OCI-LY1 (cell line): ENCODE measurements around the gene DUS3L.

Experiments
- H2AFZ ChIP-seq: fragments of 200-600 bp; sonication (generic), shearing (Covaris generic); 2 replicates; pipeline ENCODE4 v1.6.0; 2014; ENCODE audit warnings: antibody characterized with exemption, mild to moderate bottlenecking, low read length
- H3F3A ChIP-seq: fragments of 200-600 bp; sonication (generic), shearing (Covaris generic); 2 replicates; pipeline ENCODE4 v1.6.0; 2014; ENCODE audit warnings: mild to moderate bottlenecking, antibody characterized with exemption, low read length, moderate library complexity; ENCODE audit not compliant: insufficient read depth
- H3K27ac ChIP-seq: fragments of 200-600 bp; sonication (generic); 2 replicates; pipeline ENCODE4 v1.5.1; 2014; ENCODE audit warnings: low read length, mixed run types, mild to moderate bottlenecking, low read depth; ENCODE audit not compliant: poor library complexity, severe bottlenecking
- H3K27me3 ChIP-seq: fragments of 200-600 bp; sonication (generic); 2 replicates; pipeline ENCODE4 v1.6.0; 2014; ENCODE audit warnings: antibody characterized with exemption, mild to moderate bottlenecking, low read length, moderate library complexity; ENCODE audit not compliant: insufficient read depth
- H3K36me3 ChIP-seq: fragments of 200-600 bp; sonication (generic); 2 replicates; pipeline ENCODE4 v1.6.1; 2014; ENCODE audit warnings: mild to moderate bottlenecking, antibody characterized with exemption, low read length, moderate library complexity, mixed read lengths; ENCODE audit not compliant: insufficient read depth
- H3K4me1 ChIP-seq: fragments of 200-600 bp; sonication (generic); 2 replicates; pipeline ENCODE4 v1.5.1; 2014; ENCODE audit warnings: mild to moderate bottlenecking, low read length, moderate library complexity; ENCODE audit not compliant: insufficient read depth, severe bottlenecking
- H3K4me2 ChIP-seq: fragments of 200-600 bp; sonication (generic), shearing (Covaris generic); 2 replicates; pipeline ENCODE4 v1.6.1; 2014; ENCODE audit warnings: low read length
- H3K4me3 ChIP-seq: fragments of 200-600 bp; sonication (generic); 2 replicates; pipeline ENCODE4 v1.5.1; 2014; ENCODE audit warnings: low read length, low read depth, mild to moderate bottlenecking, mixed read lengths; ENCODE audit not compliant: poor library complexity, severe bottlenecking
- H3K79me2 ChIP-seq: fragments of 200-600 bp; shearing (Covaris generic); 2 replicates; pipeline ENCODE4 v1.6.1; 2016; ENCODE audit warnings: mixed run types, low read length, mixed read lengths; ENCODE audit not compliant: insufficient read depth
- H3K9ac ChIP-seq: fragments of 200-600 bp; sonication (generic), shearing (Covaris generic); 2 replicates; pipeline ENCODE4 v1.6.1; 2014; ENCODE audit warnings: mild to moderate bottlenecking, low read length, mixed read lengths
- H3K9me2 ChIP-seq: fragments of 200-600 bp; sonication (generic), shearing (Covaris generic); 2 replicates; pipeline ENCODE4 v1.6.1; 2014; ENCODE audit warnings: low read depth, mild to moderate bottlenecking, low read length, mixed read lengths
- H3K9me3 ChIP-seq: fragments of 200-600 bp; shearing (Covaris generic); 2 replicates; pipeline ENCODE4 v1.6.1; 2014; ENCODE audit warnings: low read length, mixed read lengths
- H4K20me1 ChIP-seq: fragments of 200-600 bp; sonication (generic), shearing (Covaris generic); 2 replicates; pipeline ENCODE4 v1.6.0; 2016; ENCODE audit warnings: mild to moderate bottlenecking, low read length; ENCODE audit not compliant: insufficient read depth
- EZH2 ChIP-seq: fragments of 200-600 bp; sonication (generic), shearing (Covaris generic); IDR thresholded peaks from 2 replicates; pipeline ENCODE4 v1.8.0; 2017; ENCODE audit warnings: borderline replicate concordance, mixed run types, mild to moderate bottlenecking, antibody characterized with exemption, low read length, moderate library complexity, mixed read lengths
- TF ChIP-seq, protein P1 (sequence below): fragments of 200-600 bp; sonication (generic), shearing (Covaris generic); IDR thresholded peaks from 2 replicates; pipeline ENCODE4 v1.5.1; 2017; ENCODE audit warnings: mild to moderate bottlenecking, antibody characterized with exemption, low read length, moderate library complexity, mixed read lengths

The DUS3L gene

DNA sequence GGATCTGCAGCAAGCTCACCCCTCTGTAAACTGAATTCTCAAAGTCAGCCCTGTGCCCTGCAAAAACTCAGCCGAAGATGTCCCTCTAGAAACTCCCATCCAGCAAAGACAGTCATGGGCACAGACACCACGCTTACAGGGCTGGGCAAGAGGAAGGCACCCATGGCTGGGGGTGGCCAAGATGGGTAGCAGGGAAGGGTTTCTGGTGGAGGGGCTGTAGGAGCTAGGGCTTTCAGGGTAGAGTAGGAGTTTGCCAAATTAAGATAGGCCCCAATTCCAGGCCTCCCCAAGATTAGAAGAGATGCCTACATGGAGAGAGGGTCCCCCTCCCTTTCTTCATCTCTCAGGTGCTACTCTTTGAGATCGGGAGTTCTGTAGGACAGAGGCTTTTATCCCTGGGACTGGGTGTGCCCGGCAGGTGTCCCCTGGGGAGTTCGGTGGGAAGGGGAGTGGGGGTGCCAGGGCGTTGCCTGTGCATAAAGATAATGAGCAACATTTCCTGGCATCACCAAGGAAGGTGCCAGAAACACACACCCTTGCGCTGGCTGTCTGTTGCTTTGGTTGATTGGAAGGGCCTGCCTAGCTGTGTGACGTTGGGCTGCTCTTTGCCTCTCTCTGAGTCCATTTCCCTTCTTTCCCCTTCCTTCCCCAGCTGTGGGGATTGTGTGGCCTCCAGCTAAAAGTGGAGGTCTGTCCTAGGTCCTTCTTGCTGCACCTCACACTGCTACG lies 23.3 kb upstream of the DUS3L start:
- Histone ChIP-seq H3K9me3 (no peaks in the 10 kb centered on the region), H3K4me3 (no peak overlapping the region), H3K27me3 (peaks cover 6% of the 10 kb centered on the region; the same call in 1 of the 2 replicates), H3K27ac (no peak overlapping the region), H3K4me2 (no peak overlapping the region), H3K36me3 (no peaks in the 10 kb centered on the region), H3K4me1 (no peaks in the 10 kb centered on the region), H3F3A (no peaks in the 10 kb centered on the region), H2AFZ (no peak overlapping the region), H4K20me1 (no peaks in the 10 kb centered on the region), H3K9me2 (no peaks in the 10 kb centered on the region), H3K9ac (no peak overlapping the region), H3K79me2 (no peaks in the 10 kb centered on the region)
- no peak for TF ChIP-seq EZH2
- TF ChIP-seq, protein P1, sequence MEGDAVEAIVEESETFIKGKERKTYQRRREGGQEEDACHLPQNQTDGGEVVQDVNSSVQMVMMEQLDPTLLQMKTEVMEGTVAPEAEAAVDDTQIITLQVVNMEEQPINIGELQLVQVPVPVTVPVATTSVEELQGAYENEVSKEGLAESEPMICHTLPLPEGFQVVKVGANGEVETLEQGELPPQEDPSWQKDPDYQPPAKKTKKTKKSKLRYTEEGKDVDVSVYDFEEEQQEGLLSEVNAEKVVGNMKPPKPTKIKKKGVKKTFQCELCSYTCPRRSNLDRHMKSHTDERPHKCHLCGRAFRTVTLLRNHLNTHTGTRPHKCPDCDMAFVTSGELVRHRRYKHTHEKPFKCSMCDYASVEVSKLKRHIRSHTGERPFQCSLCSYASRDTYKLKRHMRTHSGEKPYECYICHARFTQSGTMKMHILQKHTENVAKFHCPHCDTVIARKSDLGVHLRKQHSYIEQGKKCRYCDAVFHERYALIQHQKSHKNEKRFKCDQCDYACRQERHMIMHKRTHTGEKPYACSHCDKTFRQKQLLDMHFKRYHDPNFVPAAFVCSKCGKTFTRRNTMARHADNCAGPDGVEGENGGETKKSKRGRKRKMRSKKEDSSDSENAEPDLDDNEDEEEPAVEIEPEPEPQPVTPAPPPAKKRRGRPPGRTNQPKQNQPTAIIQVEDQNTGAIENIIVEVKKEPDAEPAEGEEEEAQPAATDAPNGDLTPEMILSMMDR = no peak

DNA sequence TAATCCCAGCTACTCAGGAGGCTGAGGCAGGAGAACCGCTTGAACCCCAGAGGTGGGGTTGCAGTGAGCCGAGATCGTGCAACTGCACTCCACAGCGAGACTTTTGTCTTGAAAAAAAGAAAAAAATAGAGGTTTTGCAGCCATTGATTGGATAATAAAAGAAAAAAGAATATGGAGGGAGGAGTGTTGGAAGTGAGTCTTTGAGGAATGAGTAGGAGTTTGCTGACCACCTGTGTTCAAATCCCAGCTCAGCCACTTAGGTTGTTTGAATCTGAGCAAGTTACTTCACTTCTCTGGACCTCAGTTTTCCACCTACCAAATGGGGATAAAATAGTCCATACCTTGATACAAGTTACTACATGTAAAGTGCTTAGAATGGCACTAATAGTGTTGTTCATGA lies 20.2 kb upstream of the DUS3L start:
- Histone ChIP-seq H3K4me3 (no peak overlapping the region), H3K27me3 (peaks cover 6% of the 10 kb centered on the region; the same call in 1 of the 2 replicates), H3K79me2 (no peaks in the 10 kb centered on the region), H4K20me1 (no peaks in the 10 kb centered on the region), H3F3A (no peaks in the 10 kb centered on the region), H3K27ac (no peak overlapping the region), H3K36me3 (no peaks in the 10 kb centered on the region), H3K9me3 (no peaks in the 10 kb centered on the region), H3K9me2 (no peaks in the 10 kb centered on the region), H3K9ac (no peak overlapping the region), H2AFZ (no peak overlapping the region), H3K4me2 (no peak overlapping the region), H3K4me1 (no peaks in the 10 kb centered on the region)
- TF ChIP-seq EZH2 = no peak
- TF ChIP-seq, protein P1 = no peak

GRCh38 chr19:5809469-5809868 lies 18.5 kb upstream of the DUS3L start:
- H3K9ac ChIP-seq = no peak overlapping the region
- H2AFZ ChIP-seq = no peak overlapping the region
- H3K4me3 ChIP-seq = no peak overlapping the region
- H3K79me2 ChIP-seq = no peaks in the 10 kb centered on the region
- peaks cover 8% of the 10 kb centered on the region for H3K4me1 ChIP-seq
- no peaks in the 10 kb centered on the region for H4K20me1 ChIP-seq
- H3K4me2 ChIP-seq = no peak overlapping the region
- no peaks in the 10 kb centered on the region for H3K36me3 ChIP-seq
- no peaks in the 10 kb centered on the region; the same call in 1 of the 2 replicates for H3K27me3 ChIP-seq
- no peaks in the 10 kb centered on the region for H3K9me3 ChIP-seq
- TF ChIP-seq, protein P1 = no peak
- no peak for TF ChIP-seq EZH2
- H3F3A ChIP-seq = no peaks in the 10 kb centered on the region
- H3K9me2 ChIP-seq = no peaks in the 10 kb centered on the region
- H3K27ac ChIP-seq = no peak overlapping the region
